HG03097 (cell line): ENCODE measurements around the gene UQCRHL.
"Not testable (repeated sequence)": the region's sequence is repeated elsewhere in the genome, so short reads cannot be mapped to it uniquely, and the experiment has no call there.

Source experiments
- ATAC-seq: cut with Tn5 transposase; IDR thresholded peaks from one replicate; pipeline ENCODE4 v1.9.1; 2021; ENCODE audit not compliant: unreplicated experiment, low FRiP score

UQCRHL gene

GRCh38 chr1:15835741-15836510 is 28.5 kb upstream of the UQCRHL start:
- ATAC-seq, result peak; percentile 57

DNA sequence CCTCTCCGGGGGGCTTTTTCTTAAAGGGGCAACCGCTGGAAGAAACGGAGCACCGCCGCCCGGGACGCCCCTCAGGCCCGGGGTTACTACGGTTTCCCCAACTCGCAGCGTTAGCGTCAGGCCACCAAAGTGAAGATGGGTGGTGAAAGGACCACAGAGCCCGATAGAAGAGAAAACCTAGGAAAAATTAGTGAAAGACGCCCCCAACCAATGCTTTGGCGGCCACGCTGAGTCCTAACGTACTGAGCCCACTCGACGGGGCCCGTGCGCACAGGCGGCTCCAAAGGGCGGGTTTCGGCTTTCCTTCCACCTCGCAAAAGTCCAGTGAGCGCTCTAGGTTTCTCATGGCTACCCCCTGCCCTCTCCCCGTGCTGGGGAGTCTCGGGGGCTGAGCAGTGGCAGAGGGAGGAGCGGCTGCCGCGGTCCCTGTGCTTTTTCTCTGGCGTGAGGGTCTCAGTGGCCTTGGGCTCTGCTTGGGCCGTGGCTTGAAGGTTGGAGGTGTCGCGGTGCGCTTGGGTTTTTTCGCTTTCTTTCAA is 27.8 kb upstream of the UQCRHL start:
- peak; percentile 1 for ATAC-seq

GRCh38 chr1:15834406-15835204 is 27.2 kb upstream of the UQCRHL start:
- peak; percentile 49 for ATAC-seq

GRCh38 chr1:15833842-15834405 is 26.5 kb upstream of the UQCRHL start:
- no peak for ATAC-seq

- ATAC-seq, result no peak
Measured at GRCh38 chr1:15833069-15833679, 25.7 kb upstream of the UQCRHL start.

GRCh38 chr1:15830258-15830657 is 22.8 kb upstream of the UQCRHL start:
- no peak for ATAC-seq

DNA sequence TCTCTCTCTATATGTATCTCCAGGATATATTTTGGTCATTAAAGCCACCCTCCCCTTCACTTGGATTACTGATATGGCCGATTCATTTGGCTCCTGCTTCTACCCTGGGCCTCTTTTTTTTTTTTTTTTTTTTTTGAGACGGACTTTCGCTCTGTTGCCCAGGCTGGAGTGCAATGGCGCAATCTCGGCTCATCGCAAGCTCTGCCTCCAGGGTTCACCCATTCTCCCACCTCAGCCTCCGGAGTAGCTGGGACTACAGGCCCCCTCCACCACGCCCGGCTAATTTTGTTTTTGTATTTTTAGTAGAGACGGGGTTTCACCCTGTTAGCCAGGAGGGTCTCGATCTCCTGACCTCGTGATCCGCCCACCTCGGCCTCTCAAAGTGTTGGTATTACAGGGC is 21.5 kb upstream of the UQCRHL start:
- not testable (repeated sequence) for ATAC-seq

DNA sequence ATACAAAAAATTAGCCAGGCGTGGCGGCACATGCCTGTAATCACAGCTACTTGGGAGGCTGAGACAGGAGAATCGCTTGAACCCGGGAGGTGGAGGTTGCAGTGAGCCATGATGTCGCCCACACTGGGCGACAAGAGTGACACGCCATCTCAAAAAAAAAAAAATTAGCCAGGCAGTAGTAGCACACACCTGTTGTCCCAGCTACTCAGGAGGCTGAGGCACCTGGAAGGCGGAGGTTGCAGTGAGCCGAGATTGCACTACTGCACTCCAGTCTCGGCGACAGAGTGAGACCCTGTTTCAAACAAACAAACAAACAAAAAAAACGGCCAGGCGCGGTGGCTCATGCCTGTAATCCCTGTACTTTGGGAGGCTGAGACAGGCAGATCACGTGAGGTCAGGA is 20.1 kb upstream of the UQCRHL start:
- ATAC-seq, result not testable (repeated sequence)

- no peak for ATAC-seq
Measured at GRCh38 chr1:15826810-15827507, 19.5 kb upstream of the UQCRHL start.

DNA sequence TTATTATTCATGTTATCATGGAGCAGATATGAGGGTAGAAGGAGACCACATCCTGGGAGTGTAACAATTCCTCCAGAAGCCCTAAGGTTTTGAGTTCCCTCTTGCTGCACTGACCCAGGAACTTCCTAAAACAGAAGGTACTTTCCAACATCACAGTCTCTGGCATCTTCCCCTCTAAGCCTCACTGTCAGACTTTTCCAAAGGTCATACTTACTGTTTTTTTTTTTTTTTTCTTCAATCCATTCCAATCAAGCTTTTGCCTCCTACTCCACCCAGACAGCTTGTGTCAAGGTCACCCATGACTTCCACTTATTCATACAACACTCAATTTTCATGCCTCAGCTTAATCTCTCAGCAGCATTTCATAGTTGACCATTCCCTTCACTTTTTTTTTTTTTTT is 18.4 kb upstream of the UQCRHL start:
- ATAC-seq, result no peak

DNA sequence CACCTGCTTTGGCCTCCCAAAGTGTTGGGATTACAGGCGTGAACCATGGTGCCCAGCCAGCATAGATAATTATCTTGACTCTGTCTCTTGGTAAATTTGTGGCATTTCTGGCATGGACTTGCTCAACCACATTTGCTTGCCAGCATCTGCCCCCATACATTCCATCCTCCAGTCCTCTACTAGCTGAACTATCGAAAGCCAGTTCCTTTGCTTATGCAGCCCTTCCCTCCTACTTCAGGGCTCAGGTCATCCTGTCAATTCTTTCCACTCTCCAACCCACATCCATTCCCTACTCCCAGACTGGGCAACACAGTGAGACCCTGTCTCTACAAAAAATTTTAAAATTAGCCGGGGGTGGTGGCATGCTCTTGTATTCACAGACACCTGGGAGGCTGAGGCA is 13.0 kb upstream of the UQCRHL start:
- ATAC-seq, result no peak

GRCh38 chr1:15816674-15817073 is 9.2 kb upstream of the UQCRHL start:
- ATAC-seq, result no peak

- no peak for ATAC-seq
Measured at GRCh38 chr1:15810073-15810472, 2.6 kb upstream of the UQCRHL start.

DNA sequence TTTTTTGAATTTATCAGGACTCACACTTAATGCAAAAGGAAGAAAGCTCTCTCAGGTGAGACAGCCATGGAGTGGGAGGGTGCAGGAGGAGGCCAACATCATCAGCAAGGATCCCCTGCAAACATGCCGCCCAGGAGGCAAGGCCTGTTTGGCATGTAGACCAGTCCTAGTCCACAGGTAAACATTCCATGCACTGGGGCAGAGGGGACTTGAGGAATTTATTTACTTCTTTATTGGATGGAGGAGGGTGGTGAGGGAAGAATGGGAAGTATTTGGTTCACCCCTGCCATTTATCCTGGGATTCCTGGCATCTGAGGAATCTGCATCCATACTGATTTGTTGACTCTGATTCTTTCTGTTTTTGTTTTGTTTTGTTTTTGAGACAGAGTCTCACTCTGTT is 1.5 kb upstream of the UQCRHL start:
- ATAC-seq, result no peak

- ATAC-seq, result no peak
Measured at GRCh38 chr1:15807121-15807520, 328 bp downstream of the UQCRHL start.

DNA sequence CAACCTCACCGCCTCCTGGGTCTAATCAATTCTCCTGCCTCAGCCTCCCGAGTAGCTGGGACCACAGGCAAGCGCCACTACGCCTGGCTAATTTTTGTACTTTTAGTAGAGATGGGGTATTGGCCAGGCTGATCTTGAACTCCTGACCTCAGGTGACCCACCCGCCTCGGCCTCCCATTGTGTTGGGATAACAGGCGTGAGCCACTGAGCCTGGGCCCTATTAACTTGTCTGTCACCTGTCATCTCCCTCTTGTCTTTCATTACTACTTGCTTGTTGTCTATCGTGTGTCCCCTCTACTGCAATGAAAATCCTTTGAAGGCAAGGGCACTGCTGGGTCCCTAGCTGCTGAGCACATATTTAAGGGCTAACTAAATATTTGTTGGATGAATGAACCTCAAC is 3.4 kb downstream of the UQCRHL start:
- ATAC-seq, result no peak

DNA sequence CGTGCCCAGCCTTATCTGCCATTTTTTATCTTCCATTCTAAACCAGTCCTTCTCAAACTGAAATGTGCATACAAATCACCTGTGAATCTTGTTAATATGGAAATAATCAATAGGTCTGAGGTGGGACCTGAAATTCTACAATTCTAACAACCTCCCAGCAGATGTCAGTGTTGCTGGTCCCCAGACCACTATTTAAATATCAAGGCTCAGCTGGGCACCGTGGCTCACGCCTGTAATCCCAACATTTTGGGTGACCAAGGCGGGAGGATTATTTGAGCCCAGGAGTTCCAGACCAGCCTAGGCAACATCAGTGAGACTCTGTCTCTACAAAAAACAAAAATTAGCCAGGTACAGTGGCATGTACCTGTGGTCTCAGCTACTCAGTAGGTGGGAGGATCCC is 4.1 kb downstream of the UQCRHL start:
- no peak for ATAC-seq

DNA sequence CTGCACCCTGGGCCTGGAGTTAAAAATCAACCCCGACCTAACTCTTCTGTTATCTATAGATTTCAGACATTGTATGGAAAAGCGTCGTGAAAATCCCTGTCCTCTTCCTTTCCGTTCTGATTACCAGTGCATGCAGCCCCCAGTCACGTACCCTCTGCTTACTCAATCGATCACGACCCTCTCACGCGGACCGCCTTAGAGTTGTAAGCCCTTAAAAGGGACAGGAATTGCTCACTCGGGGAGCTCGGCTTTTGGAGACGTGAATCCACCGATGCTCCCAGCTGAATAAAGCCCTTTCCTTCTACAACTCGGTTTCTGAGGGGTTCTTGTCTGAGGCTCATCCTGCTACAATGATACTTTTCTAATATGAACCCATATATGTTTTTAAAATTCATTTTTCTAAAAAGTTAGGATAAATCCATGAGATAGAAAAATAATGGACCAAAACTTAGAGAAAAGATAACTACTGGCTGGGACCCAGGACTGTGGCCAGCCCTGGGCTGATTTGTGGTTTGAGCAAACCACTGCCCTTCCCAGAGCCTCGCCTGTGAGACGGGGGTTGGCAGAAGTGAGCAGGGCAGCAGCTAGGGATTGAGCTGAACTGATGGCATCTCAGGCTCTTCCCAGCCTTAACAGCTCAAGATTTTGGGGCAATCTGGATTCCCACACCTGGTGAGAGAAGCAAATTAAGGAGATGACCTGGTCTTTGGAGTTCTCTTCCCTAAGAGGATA is 5.0 kb downstream of the UQCRHL start:
- no peak for ATAC-seq

DNA sequence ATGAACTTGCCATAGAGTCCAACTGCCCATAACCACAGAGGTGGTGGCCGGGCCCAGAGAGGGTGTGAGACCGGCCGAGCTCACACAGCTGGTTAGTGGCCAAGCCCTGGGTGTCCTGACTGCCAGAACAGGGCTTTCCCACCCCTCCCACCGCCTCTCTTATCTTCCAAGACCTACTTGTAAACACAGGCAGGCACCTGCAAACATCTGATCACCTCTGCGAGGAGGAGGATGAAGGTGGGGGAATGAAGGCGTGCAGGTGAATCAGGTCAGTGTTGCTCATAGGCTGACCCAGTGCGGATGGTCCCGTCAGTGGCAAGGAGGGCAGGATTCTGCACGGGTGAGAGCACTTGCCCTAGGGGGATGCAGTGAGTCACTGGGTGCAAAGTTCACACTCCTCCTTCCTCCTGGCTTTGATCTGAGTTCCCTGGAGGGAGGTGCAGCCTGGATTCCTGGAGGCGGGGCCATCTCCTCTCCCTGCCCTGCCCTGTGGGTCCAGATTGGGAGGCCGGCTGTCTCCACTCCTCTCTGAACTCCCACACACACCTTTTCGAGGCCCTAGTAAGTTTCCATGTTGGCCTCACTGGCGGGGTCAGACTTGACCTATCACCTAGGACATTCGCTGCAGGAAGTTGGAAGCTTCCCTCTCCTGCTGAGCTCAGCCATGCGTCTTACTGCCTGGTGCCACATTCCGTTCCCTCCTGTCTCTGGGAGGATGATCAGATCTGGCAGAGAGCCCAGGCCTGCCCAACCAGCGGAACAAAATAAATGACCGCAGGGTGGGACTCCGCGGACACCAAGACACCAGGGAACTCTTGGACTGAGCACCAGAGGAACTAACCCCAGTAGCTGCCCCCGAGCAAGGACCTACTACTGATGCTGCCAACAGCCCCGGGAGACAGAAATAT is 7.3 kb downstream of the UQCRHL start:
- ATAC-seq, result no peak
